HG02798 (cell line): ENCODE results near the gene CDC20.
A peak's percentile ranks its signal among the peaks of the same experiment; 100 is the strongest.
"Not testable (repeated sequence)": the region's sequence is repeated elsewhere in the genome, so short reads cannot be mapped to it uniquely, and the experiment has no call there.

Experiments
- ATAC-seq: cut with Tn5 transposase; IDR thresholded peaks from one replicate; pipeline ENCODE4 v1.9.1; 2021; ENCODE audit warnings: mild to moderate bottlenecking; ENCODE audit not compliant: unreplicated experiment, poor library complexity

The CDC20 gene

DNA sequence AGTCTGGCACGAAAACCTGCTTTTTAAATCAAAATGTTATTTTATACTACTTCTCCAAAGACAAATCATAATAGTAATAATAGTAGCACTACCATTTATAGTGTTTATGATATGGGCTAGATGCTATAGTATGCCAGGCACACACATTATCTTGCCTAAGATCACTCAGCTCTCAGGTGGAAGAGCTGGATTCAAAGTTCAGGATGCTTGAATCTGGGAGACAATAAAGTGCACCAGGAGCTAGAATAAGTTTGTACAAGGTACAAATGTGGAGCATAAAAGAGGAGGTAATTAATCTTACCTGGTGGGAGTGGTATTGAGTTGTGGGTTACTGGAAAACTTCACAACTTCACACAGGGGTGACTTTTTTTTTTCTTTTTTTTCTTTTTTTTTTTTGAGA is 19.1 kb downstream of the CDC20 start:
- no peak for ATAC-seq

DNA sequence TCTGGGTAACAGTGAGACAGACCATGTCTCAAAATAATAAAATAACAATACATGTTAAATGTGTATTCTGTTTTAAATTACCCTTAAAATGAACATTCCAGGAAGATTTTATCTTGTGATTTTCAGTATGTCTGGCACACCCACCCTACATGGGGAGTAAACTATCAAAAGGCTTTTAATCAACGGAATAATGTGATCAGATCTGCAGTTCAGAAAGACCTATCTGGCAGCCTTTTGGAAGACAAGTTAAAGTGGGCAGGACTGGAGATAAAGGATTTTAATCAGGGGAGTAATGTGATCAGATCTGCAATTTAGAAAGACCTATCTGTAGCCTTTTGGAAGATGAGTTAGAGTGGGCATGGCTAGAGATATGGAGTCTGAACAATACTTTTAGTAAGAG is 20.7 kb downstream of the CDC20 start:
- no peak for ATAC-seq

DNA sequence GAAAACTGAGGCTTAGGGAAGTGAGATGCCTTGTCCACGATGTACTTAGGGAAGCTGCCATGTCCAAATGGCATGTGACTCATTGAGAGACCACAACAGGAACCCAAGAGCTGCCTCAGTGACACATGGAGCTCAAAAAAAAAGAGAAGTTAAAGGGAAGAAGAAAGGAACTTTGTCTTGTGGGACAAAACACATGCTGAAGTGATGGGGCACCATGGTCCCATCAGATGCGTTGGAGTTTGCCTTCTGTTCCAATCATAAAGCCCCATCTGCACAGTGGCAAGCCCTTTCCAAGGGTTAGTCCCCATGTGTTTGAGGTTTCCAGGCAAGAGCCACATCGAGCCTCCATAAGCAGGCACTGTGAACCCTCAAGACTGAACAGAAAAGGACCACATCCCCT is 22.8 kb downstream of the CDC20 start:
- no peak for ATAC-seq

DNA sequence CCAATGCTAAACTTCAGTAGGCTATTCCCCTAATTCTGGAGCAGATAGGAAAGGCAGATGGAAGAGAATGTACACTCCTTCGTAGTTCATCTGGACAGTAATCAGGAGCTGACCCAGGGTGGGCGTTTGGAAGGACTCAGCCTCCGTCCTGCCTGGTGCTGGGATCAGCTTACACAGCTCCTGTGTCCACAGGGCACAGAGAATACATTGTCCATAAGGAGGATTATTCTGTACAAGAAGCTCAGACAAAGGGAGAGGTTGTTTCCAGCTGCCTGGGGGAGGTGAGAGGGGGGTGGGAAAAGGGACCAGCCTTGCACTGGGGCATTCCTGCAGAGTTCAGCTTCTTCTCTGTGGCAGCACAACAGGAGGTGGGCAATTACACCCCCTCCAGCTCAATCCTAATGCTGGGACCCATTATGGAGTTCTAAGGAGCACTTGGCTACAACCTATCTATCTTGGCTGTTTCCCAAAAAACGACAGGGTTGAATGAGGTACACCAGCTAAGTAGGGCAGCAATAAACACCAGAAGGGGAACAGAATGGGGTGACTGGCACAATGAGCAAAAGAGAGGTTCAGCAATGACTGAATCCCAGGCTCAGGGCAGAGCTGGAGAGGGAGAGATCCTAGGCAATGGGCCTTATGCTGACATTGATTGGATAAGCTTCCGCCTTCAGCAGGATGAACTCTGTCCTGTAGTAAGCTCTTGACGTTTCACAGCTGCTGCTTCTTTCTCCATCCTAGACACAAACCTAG is 23.4 kb downstream of the CDC20 start:
- ATAC-seq = no peak

DNA sequence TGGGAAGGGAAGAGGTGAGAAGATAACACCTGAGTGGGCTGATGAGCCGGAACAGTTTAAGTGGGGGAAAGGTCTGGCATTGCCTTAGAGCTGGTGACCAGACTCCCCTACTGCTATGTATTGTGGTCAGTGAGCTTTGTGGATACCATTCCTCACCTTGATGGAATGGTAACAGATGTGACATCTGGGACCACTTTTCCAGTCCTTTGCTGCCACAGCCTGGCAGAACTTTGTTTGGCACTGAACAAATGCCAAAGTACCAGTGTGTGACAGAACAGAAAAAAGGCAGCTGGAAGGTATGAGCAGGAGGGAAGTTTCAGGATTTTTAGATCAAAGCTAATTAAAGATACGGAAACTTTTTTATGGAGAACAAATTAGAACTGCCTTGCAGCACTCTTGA is 24.7 kb downstream of the CDC20 start:
- ATAC-seq = no peak

DNA sequence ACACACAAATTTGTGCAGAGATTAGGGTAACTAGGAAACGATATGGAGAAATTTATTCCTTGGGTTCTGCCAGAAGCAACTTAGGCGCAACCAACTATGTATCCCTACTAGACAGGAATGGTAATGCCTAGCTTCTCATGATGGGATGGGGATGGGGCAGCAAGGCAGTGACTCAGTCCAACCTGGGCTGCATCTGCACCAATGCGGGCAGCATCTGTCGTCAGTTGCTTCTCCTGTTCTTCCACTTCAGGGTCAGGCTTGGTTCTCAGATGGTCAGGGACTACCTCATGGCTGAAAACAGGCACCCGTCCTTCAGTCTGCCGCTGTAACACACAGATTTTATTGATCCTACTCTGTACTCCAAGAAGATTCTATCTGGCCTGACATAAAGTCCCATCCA is 27.9 kb downstream of the CDC20 start:
- no peak for ATAC-seq

DNA sequence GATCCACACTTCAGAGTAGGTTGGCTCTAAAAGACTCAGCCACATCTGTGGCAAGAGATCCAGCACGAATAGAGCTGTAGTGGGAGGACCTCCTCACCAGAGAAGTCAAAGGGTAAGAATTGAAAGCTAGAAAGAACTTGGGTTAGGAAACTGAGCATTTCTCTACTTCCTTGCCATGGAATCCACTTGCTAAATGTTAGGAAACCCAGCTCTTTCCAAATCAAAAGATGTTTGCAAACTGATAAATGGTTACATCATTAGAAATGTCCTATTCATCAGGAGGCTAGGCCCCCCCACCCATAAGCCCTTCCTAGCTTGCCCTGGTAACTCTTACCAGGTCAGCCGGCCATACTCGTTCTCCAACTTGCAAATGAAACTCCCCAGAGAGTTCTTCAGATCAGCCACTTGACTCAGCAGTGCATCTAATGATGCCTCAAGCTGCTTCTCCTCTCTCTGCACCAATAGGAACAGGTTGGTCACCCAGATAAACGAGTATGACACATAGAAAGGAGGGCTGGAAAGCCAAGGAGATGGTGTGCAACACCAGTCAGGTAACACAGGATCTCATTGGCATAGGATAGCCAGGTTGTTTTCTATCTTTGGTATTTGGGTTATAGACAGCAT is 29.3 kb downstream of the CDC20 start:
- no peak for ATAC-seq

DNA sequence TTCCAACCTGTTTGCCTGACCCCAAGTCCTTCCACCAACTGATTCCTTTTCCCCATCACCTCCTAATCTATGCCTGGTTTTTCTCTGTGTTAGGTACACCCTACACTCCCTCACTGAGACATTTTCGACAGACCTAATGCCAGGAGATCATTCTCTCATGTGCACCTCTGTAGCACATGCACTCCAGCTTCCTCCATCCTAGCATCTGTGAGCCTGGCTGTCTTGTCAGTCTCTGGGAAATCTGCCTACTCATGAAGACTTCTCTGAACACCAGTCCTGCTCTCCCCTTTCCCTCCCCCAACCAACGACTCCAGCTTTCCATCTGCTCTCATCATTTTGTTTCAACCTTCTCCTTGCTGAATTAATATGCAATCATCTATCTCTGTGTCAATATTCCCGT is 29.8 kb downstream of the CDC20 start:
- no peak for ATAC-seq

DNA sequence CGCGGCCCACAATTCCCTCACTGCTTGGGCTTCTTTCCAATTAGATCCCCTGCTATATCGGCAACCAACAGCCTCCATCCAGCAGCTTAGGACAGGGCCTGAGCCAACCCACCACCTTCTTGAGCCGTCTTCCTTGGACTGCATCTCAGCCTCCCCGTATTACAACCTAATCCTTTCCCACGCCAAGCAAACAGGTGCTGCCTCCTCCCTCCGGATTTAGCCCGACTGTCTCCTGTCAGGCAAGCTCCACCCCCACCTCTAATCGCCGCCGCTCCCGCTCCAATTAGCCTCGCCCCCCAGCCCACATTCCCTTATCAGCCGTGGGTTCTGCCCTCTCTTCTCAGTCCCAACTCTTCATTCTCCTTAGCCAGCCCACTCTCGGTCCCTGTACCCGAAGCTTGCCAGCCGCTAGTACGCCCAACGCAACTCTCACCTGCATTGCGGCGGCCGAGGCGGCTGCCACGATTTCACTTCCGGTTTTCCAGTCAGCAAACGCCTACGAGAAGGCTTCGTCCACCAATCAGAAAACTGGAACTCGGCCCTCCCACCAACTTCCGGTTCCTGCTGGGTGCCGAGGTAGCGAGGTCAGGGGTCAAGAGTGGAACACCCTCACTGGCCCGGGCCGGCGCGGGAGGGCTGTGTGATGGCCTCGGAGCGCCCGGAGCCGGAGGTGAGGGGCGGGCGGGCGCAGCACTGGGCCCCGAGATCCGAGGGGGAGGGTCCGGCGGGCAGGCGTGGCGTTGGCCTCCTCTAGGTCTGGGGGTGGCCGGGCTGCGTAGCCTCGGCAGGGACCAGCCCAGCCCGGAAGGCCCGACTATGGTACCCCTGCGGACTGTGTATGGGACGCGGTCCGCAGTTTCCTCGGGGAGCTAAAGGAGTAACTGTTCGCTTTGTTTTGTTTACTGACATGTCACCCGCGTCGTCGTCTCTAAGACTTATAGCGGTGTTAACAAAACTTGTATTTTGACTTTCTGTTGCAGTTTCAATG is 30.8 kb downstream of the CDC20 start, which contains the start of the genes MED8 and SZT2:
Gene MED8, minus strand, starts transcription at position 475 of the 988 bp plus-strand sequence. Its CDS starts 36 bp downstream, at position 439.
Gene SZT2, plus strand, starts transcription at position 574 of the 988 bp plus-strand sequence. Its CDS starts 70 bp downstream, at position 644.
- peak; percentile 95 for ATAC-seq

DNA sequence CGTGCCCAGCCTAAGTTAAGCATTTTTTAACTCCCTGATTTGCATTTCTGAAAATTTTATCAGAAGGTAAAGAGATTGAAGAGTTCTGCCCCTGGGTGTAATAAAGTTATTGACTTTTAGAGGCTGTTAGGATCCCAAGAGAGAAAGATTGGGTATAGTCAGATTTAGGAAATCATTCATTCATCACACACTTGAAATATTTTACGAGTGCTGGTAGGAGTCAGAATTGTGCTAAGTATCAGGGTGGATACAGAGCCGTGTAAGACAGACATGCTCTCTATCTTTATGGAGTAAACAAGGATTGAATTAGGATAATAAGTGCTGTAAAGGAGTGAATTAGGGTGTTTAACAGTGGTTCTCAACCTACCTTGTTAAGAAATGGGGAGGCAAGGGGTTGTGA is 33.9 kb downstream of the CDC20 start:
- ATAC-seq = no peak

DNA sequence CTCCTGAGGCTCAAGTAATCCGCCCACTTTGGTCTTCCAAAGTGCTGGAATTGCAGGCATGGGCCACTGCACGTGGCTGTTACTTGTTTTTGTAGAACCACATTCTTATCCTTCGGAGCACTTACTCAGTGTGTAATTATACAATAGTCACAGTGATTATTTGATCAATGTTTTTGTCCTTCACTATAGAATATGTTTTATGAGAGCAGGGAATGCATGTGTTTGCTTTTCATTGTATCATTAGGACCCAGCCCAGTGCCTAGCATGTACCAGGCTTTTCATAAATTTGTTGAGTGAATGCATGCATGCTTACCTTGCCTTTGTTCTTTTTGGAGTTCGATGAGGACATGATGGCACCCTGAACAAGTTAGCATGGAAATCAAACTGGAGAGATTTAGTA is 36.7 kb downstream of the CDC20 start:
- no peak for ATAC-seq

DNA sequence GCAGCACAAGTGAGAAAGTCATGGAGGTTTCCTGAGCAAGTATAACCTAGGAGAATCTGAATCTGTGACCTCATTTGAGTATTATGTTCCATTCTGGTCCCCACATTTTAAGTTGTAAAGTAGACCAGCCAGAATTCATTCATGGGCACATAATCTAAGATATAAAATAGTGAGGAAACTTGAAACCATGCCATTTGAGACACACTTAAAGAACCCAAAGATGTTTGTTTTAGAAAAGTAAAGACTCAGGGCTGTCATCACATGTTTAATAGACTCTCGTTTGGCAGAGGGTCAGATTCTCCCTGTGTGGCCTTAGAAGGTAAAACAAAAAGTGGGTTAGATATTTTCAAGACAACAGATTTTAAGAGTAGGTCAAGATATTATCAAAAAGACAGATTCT is 37.3 kb downstream of the CDC20 start:
- no peak for ATAC-seq

DNA sequence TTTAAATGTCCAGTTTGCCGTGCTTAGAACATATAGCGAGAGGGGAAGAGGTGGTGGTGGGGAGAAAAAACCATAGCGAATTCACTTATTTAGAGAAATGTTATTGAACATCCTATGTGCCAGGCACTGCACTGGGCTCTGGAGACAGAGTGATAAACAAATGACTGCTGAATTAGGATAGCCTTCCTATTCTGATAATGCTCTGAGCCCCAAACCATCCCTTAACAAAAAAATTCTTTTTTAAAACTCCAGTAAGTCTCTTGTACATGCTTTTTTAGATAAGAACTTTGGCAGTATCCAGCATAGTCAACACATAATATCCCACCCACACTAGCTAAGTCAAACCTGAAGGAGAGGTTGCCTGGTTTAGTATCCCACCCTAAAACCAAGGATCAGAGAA is 39.4 kb downstream of the CDC20 start:
- no peak for ATAC-seq

DNA sequence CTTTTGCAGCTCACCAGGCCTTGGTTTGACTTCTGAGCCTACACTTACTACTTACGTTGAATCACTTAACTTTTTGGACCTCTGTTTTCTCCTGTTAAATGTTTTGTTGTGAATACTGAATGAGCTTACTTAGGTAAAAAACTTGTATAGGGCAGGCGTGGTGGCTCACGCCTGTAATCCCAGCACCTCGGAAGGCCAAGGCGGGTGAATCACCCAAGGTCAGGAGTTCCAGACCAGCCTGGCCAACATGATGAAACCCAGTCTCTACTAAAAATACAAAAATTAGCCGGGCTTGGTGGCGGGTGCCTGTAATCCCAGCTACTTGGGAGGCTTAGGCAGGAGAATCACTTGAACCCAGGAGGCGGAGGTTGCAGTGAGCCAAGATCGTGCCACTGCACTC is 41.7 kb downstream of the CDC20 start:
- ATAC-seq = not testable (repeated sequence)

DNA sequence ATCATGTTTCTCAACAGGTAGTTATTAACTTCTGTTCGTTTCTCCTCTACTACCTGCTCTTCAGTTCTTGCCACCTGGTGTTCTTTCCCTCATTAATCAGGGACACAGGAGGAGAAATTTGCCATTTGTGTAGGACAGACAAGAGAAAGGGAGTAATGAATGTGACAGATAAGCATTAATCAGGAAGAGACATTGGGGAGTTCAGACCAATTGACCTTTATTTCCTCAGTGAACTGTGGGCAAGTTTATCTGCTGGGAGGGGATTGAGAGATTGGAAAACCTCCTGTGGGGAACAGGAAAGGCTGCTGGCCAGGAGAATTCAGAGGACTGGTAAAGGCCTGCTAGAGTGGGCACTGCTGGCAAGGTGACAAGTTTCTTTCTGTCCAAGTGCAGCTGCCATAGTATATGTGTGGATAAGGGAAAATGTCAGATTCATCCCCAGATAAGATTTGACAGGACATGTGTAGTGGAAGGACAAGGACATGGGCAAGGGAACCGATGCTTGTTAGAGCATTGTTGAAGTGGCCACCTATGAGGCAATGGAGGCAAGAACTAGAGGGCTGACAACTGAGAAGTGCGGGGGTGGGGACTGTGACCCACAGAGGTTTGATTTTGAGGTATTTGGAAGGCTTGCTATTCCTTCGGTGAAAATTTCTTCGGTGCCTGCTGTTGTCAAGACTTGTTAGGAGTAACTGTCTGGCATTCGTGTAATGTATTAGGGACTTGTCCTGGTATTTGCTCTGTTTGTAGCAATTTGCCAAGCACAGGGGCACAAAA is 43.5 kb downstream of the CDC20 start:
- no peak for ATAC-seq

DNA sequence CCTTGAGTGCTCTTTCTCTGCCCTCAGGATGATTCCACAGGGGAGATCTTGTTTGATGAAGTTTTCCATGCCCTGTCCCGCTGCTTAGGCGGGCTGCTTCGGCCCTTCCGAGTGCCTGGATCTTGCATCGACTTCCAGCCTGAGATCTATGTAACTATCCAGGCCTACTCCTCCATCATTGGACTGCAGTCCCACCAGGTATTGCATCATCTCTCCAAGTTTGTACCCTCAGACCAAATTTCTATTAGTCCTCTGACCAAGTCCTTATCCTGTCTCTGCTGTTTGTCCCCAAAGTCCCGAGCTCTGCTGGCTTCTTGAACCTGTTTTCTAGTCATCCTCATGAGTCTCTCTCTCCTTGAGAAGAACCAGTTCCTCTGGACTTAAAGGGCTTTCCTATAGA is 45.6 kb downstream of the CDC20 start:
- no peak for ATAC-seq

DNA sequence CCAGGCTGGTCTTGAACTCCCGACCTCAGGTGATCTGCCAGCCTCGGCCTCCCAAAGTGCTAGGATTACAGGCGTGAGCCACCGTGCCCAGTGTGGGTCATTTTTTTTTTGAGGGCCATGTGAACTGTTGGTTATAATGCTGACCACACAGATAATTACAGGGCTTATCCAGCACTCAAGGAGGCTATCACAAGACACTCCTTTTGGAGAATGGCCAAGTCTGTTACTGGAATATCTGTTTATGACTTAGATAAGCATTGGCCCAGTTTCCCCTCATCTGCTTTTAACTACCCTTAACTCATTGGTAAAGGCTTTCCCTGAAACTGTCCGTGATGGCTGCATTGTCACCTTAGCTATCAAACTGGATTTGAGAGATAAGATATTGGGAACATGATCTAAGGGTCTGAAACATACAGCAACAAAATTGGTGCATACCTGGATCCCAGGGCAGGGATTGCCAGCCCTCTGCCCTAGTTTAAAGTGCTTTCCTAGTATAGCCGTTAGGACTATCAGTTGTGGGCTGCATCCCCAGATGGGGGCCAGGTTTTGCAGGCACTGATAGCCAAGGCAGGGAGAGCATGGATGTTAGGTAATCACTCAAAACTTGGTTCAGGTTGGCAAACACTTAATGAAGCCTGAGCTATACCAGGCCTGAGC is 46.6 kb downstream of the CDC20 start:
- no peak for ATAC-seq

DNA sequence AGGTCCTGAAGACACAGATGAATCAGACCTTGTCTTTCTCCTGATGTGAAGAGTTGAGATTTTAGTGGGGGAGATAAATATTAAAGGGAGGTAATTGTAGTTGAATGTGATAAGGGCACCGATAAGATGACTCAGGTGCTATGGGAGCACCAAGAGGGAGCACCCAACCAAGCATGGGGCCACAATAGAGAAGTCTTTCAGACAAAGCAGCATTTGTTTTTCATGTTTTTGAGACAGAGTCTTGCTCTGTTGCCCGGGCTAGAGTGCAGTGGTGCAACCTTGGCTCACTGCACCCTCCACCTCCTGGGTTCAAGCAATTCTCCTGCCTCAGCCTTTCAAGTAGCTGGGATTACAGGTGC is 47.1 kb downstream of the CDC20 start:
- ATAC-seq = no peak

DNA sequence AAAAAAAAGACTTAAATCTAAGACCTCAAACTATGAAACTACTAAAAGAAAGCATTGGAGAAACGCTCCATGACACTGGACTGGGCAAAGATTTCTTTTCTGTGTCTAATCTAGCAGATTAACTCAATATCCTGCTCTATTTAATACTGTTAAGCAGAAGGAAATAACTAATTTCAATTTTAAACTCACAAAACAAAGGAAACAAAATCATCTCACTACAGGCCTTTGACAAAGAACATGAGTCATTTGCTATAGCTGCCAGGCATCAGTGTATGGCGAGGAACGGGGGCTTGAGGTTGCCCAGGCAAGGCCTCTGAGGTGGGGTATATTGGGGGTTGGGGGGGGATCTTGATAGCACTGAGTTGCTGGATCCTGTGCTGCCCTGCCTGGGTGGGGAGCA is 51.8 kb downstream of the CDC20 start:
- ATAC-seq = no peak
